Keratinocyte (primary cell): ENCODE measurements around the gene TBC1D5. TPM values are rescaled to one million over a fixed set of nuclear protein-coding genes. Genes with fewer than 3 reads are reported as not detected.

Source experiments
- DNase-seq: peaks from one replicate; pipeline ENCODE4 v3.0.0-alpha.2; 2011; ENCODE audit warnings: low read depth, missing footprints, low spot score
- FAIRE-seq: peaks from 2 replicates; lab custom pipeline; 2011; peaks lifted over from hg19 to GRCh38; lab: Jason Lieb, UNC
- H2AFZ ChIP-seq: 2 replicates; pipeline ENCODE4 v1.6.0; 2012; ENCODE audit warnings: low read length, control low read depth, inconsistent platforms; ENCODE audit not compliant: control insufficient read depth
- H3K27ac ChIP-seq: 2 replicates; pipeline ENCODE4 v1.5.1; 2011; ENCODE audit warnings: low read length; ENCODE audit not compliant: control insufficient read depth, insufficient read depth
- H3K27me3 ChIP-seq: 3 replicates; pipeline ENCODE4 v1.6.0; 2011; ENCODE audit warnings: low read length; ENCODE audit not compliant: control insufficient read depth, insufficient read depth; ENCODE audit errors: extremely low read depth
- H3K36me3 ChIP-seq, 2 experiments: 2 replicates in 1 of 2; 3 replicates in 1 of 2; pipeline ENCODE4 v1.5.1; 2011; ENCODE audit warnings: low read length in 2 of 2, mild to moderate bottlenecking in 1 of 2; ENCODE audit not compliant: control insufficient read depth in 2 of 2, insufficient read depth in 2 of 2; ENCODE audit errors: extremely low read depth in 1 of 2
- H3K4me1 ChIP-seq: 3 replicates; pipeline ENCODE4 v1.5.1; 2011; ENCODE audit warnings: low read length; ENCODE audit not compliant: control insufficient read depth, insufficient read depth; ENCODE audit errors: extremely low read depth
- H3K4me2 ChIP-seq: 3 replicates; pipeline ENCODE4 v1.6.0; 2011; ENCODE audit warnings: low read depth, low read length; ENCODE audit not compliant: control insufficient read depth, insufficient read depth; ENCODE audit errors: extremely low read depth
- H3K4me3 ChIP-seq, 3 experiments: fragments of 200-600 bp in 1 of 3; sonication (generic) in 1 of 3; 2 replicates in 2 of 3; 3 replicates in 1 of 3; pipeline ENCODE4 v1.5.1; 2011 to 2016; ENCODE audit warnings: low read length in 3 of 3, mild to moderate bottlenecking in 3 of 3, control low read depth in 2 of 3, inconsistent platforms in 1 of 3, low read depth in 1 of 3, mixed read lengths in 1 of 3, mixed run types in 1 of 3, moderate library complexity in 1 of 3; ENCODE audit not compliant: control insufficient read depth in 2 of 3, insufficient read depth in 2 of 3; ENCODE audit errors: extremely low read depth in 1 of 3
- H3K79me2 ChIP-seq: 2 replicates; pipeline ENCODE4 v1.6.0; 2012; ENCODE audit warnings: low read length; ENCODE audit not compliant: control insufficient read depth, insufficient read depth
- H3K9ac ChIP-seq: 3 replicates; pipeline ENCODE4 v1.6.0; 2011; ENCODE audit warnings: low read length; ENCODE audit not compliant: control insufficient read depth, insufficient read depth; ENCODE audit errors: extremely low read depth
- H3K9me1 ChIP-seq: 3 replicates; pipeline ENCODE4 v1.6.0; 2011; ENCODE audit warnings: low read length; ENCODE audit not compliant: control insufficient read depth, insufficient read depth; ENCODE audit errors: extremely low read depth
- H3K9me3 ChIP-seq: 2 replicates; pipeline ENCODE4 v1.5.1; 2012; ENCODE audit warnings: low read depth, low read length; ENCODE audit not compliant: control insufficient read depth
- H4K20me1 ChIP-seq: 3 replicates; pipeline ENCODE4 v1.6.0; 2011; ENCODE audit warnings: low read length; ENCODE audit not compliant: control insufficient read depth, insufficient read depth; ENCODE audit errors: extremely low read depth
- CTCF ChIP-seq, 3 experiments: IDR thresholded peaks in 1 of 3; conservative IDR thresholded peaks in 1 of 3; optimal IDR thresholded peaks in 1 of 3; 2 replicates in 2 of 3; 3 replicates in 1 of 3; pipeline versions ENCODE3 to v1.5.1; 2011; ENCODE audit warnings: low read length in 3 of 3, mild to moderate bottlenecking in 3 of 3, moderate library complexity in 2 of 3, control low read depth in 1 of 3, inconsistent platforms in 1 of 3; ENCODE audit not compliant: insufficient read depth in 2 of 3; ENCODE audit errors: extremely low read depth in 1 of 3
- EZH2 ChIP-seq: IDR thresholded peaks from one replicate; pipeline ENCODE4 v1.6.1; 2012; ENCODE audit warnings: inconsistent platforms, mild to moderate bottlenecking, low read length, moderate library complexity
- dilution Hi-C: fragments of 300-500 bp; cut with MboI; formaldehyde crosslinking; loops from one replicate; pipeline ENCODE4 v1.7.0; 2020; ENCODE audit warnings: low sequenced_read_pairs; ENCODE audit not compliant: extremely low pct_ligation_motif_present
- polyA plus RNA-seq, 5 experiments: library from polyadenylated mRNA; depleted of rRNA in 3 of 5; stranded (reverse) in 3 of 5; stranded (forward) in 1 of 5; unstranded in 1 of 5; fragments of >200 nt; gene quantifications; 1 replicate in 1 of 5; 2 replicates in 3 of 5; 3 replicates in 1 of 5; pipeline versions ENCODE4 v1.2.1 to v1.2.3, GENCODE V29; 2011 to 2012; ENCODE audit warnings: missing spikeins in 2 of 5, low read depth in 1 of 5, low replicate concordance in 1 of 5

Gene TBC1D5
- polyA plus RNA-seq, 1 donor (not counting 4 experiments of a cell fraction or from before 2014, with no cell fraction given), result 25.8 TPM

GRCh38 chr3:17153209-17153608 lies 589.2 kb downstream of the TBC1D5 start:
- Histone ChIP-seq H3K9me3 (no peaks in the 10 kb centered on the region), H3K79me2 (no peaks in the 10 kb centered on the region), H2AFZ (no peak overlapping the region), H3K9me1 (no peaks in the 10 kb centered on the region), H3K36me3 (peaks cover 0 to 6% of the 10 kb centered on the region in 2 experiments), H3K27ac (no peak overlapping the region), H3K4me2 (no peak overlapping the region), H3K4me1 (no peaks in the 10 kb centered on the region), H3K4me3 (no peak overlapping the region), H4K20me1 (no peaks in the 10 kb centered on the region), H3K27me3 (no peaks in the 10 kb centered on the region), H3K9ac (no peak overlapping the region)
- dilution Hi-C loops, result no loop called here
- FAIRE-seq, result no peak
- TF ChIP-seq CTCF (optimal IDR thresholded peaks at IDR 0.05 in 1 of 3, IDR thresholded peaks at IDR 0.05 in 1 of 3, conservative IDR thresholded peaks at IDR 0.05 in 1 of 3; ENCODE audit: extremely low read depth in 1 of 3, insufficient read depth in 2 of 3, low read length in 3 of 3) (no peak), EZH2 (no peak)
- DNase-seq, result no peak

- Histone ChIP-seq H3K4me3 (no peak overlapping the region), H3K9ac (no peak overlapping the region), H3K27me3 (no peaks in the 10 kb centered on the region), H3K9me3 (no peaks in the 10 kb centered on the region), H2AFZ (no peak overlapping the region), H3K27ac (no peak overlapping the region), H3K79me2 (no peaks in the 10 kb centered on the region), H4K20me1 (no peaks in the 10 kb centered on the region), H3K9me1 (no peaks in the 10 kb centered on the region), H3K36me3 (peaks cover 0 to 6% of the 10 kb centered on the region in 2 experiments), H3K4me1 (no peaks in the 10 kb centered on the region), H3K4me2 (no peak overlapping the region)
- dilution Hi-C loops, result no loop called here
- DNase-seq (no peak), FAIRE-seq (no peak)
- TF ChIP-seq CTCF (optimal IDR thresholded peaks at IDR 0.05 in 1 of 3, IDR thresholded peaks at IDR 0.05 in 1 of 3, conservative IDR thresholded peaks at IDR 0.05 in 1 of 3; ENCODE audit: extremely low read depth in 1 of 3, insufficient read depth in 2 of 3, low read length in 3 of 3) (no peak), EZH2 (no peak)
These were observed 590.6 kb downstream of the TBC1D5 start for GRCh38 chr3:17151598-17152373.
